Mesenchymal stem cell (in vitro differentiated cells and primary cell): Measurements from ENCODE around the gene ADAMTSL5.

Experiments
- DNase-seq: peaks from one replicate; pipeline ENCODE4 v3.0.0-alpha.2; 2013
- H2AFZ ChIP-seq: one replicate; pipeline ENCODE4 v1.6.1; 2013; ENCODE audit warnings: low read depth, mild to moderate bottlenecking, control low read depth, inconsistent platforms, low read length, moderate library complexity
- H2AK5ac ChIP-seq: 2 replicates; pipeline ENCODE4 v1.6.1; 2013; ENCODE audit warnings: low read length, moderate library complexity, mild to moderate bottlenecking, inconsistent platforms; ENCODE audit not compliant: severe bottlenecking
- H2BK120ac ChIP-seq: one replicate; pipeline ENCODE4 v1.6.1; 2013; ENCODE audit warnings: low read depth, mild to moderate bottlenecking, inconsistent platforms, low read length, moderate library complexity
- H2BK12ac ChIP-seq, 2 experiments: one replicate each; pipeline ENCODE4 v1.6.1; 2013; ENCODE audit warnings: inconsistent platforms in 2 of 2, low read length in 2 of 2, mild to moderate bottlenecking in 2 of 2, moderate library complexity in 2 of 2, control low read depth in 1 of 2
- H2BK15ac ChIP-seq: one replicate; pipeline ENCODE4 v1.6.1; 2013; ENCODE audit warnings: mild to moderate bottlenecking, low read depth, inconsistent platforms; ENCODE audit not compliant: poor library complexity, severe bottlenecking
- H2BK5ac ChIP-seq: 2 replicates; pipeline ENCODE4 v1.6.1; 2013; ENCODE audit warnings: low read depth, mild to moderate bottlenecking, low read length, control low read depth, inconsistent platforms; ENCODE audit not compliant: poor library complexity, severe bottlenecking
- H3K14ac ChIP-seq, 2 experiments: one replicate each; pipeline ENCODE4 v1.6.1; 2013; ENCODE audit warnings: inconsistent platforms in 2 of 2, low read length in 2 of 2, control low read depth in 1 of 2, mild to moderate bottlenecking in 1 of 2, moderate library complexity in 1 of 2
- H3K18ac ChIP-seq, 2 experiments: one replicate each; pipeline ENCODE4 v1.6.1; 2013; ENCODE audit warnings: inconsistent platforms in 2 of 2, low read length in 2 of 2, control low read depth in 1 of 2, low read depth in 1 of 2, mild to moderate bottlenecking in 1 of 2
- H3K23ac ChIP-seq, 2 experiments: one replicate each; pipeline ENCODE4 v1.6.1; 2013; ENCODE audit warnings: inconsistent platforms in 2 of 2, low read length in 2 of 2, mild to moderate bottlenecking in 2 of 2, moderate library complexity in 2 of 2, control low read depth in 1 of 2
- H3K27ac ChIP-seq: 2 replicates; pipeline ENCODE4 v1.5.1; 2013; ENCODE audit warnings: mild to moderate bottlenecking, moderate library complexity, low read length, control low read depth, inconsistent platforms; ENCODE audit not compliant: poor library complexity, severe bottlenecking
- H3K27me3 ChIP-seq, 2 experiments: 2 replicates each; pipeline versions ENCODE4 v1.6.1 to v1.7.0; 2013; ENCODE audit warnings: low read length in 2 of 2, mild to moderate bottlenecking in 2 of 2, moderate library complexity in 2 of 2, control low read depth in 1 of 2, inconsistent platforms in 1 of 2; ENCODE audit not compliant: control insufficient read depth in 1 of 2, insufficient read depth in 1 of 2
- H3K36me3 ChIP-seq, 2 experiments: 2 replicates each; pipeline versions ENCODE4 v1.6.1 to v1.7.0; 2013; ENCODE audit warnings: low read length in 2 of 2, control low read depth in 1 of 2, inconsistent platforms in 1 of 2, low read depth in 1 of 2, mild to moderate bottlenecking in 1 of 2; ENCODE audit not compliant: insufficient read depth in 2 of 2, control insufficient read depth in 1 of 2
- H3K4ac ChIP-seq, 2 experiments: one replicate each; pipeline ENCODE4 v1.6.1; 2013; ENCODE audit warnings: inconsistent platforms in 2 of 2, low read length in 2 of 2, mild to moderate bottlenecking in 2 of 2, moderate library complexity in 2 of 2, control low read depth in 1 of 2, low read depth in 1 of 2
- H3K4me1 ChIP-seq: 2 replicates; pipeline ENCODE4 v1.6.1; 2013; ENCODE audit warnings: low read depth, low read length, control low read depth; ENCODE audit not compliant: control insufficient read depth, insufficient read depth
- H3K4me2 ChIP-seq: 2 replicates; pipeline ENCODE4 v1.6.1; 2013; ENCODE audit warnings: low read length, mild to moderate bottlenecking, inconsistent platforms; ENCODE audit not compliant: poor library complexity, severe bottlenecking
- H3K4me3 ChIP-seq, 2 experiments: 2 replicates each; pipeline versions ENCODE4 v1.5.1 to v1.7.0; 2013; ENCODE audit warnings: low read length in 2 of 2, mild to moderate bottlenecking in 2 of 2, control low read depth in 1 of 2, low read depth in 1 of 2; ENCODE audit not compliant: insufficient read depth in 1 of 2
- H3K79me1 ChIP-seq: replicated peaks from 2 replicates; pipeline ENCODE4 v1.6.1; 2013; ENCODE audit warnings: mild to moderate bottlenecking, control low read depth, low read length, inconsistent platforms; ENCODE audit not compliant: poor library complexity, severe bottlenecking
- H3K9ac ChIP-seq: 2 replicates; pipeline ENCODE4 v1.7.0; 2013; ENCODE audit warnings: mild to moderate bottlenecking, low read length, moderate library complexity
- H3K9me3 ChIP-seq: 2 replicates; pipeline ENCODE4 v1.7.0; 2013; ENCODE audit warnings: mild to moderate bottlenecking, low read length; ENCODE audit not compliant: control insufficient read depth
- H4K8ac ChIP-seq: one replicate; pipeline ENCODE4 v1.6.1; 2013; ENCODE audit warnings: inconsistent platforms, mild to moderate bottlenecking, low read length, moderate library complexity
- H4K91ac ChIP-seq: one replicate; pipeline ENCODE4 v1.6.1; 2013; ENCODE audit warnings: mild to moderate bottlenecking, low read length, inconsistent platforms
- WGBS: methylation state at CpG from one replicate; pipeline ENCODE4 v1.1.7; 2013; ENCODE audit warnings: mixed read lengths; 5-methylcytosine and 5-hydroxymethylcytosine counted together

ADAMTSL5 gene

GRCh38 chr19:1470305-1471009 lies 42.4 kb downstream of the ADAMTSL5 start:
- Histone ChIP-seq H2BK15ac (no peak overlapping the region), H2BK120ac (no peak overlapping the region), H3K14ac (no peak overlapping the region), H4K91ac (no peak overlapping the region), H3K4me2 (peak overlapping the region; percentile 76), H2AFZ (no peak overlapping the region), H2BK5ac (no peak overlapping the region), H2BK12ac (no peak overlapping the region), H3K9me3 (no peaks in the 10 kb centered on the region), H3K9ac (no peak overlapping the region), H3K36me3 (peaks cover 7 to 39% of the 10 kb centered on the region in 2 experiments), H2AK5ac (no peak overlapping the region), H3K4ac (no peak overlapping the region), H3K27ac (no peak overlapping the region), H3K4me3 (peak overlapping the region; percentile 5 to 37), H3K18ac (no peak overlapping the region), H3K23ac (peak overlapping the region in 1 of 2 experiments; percentile 70), H3K4me1 (peaks cover 75% of the 10 kb centered on the region), H3K79me1 (peaks cover 32% of the 10 kb centered on the region), H3K27me3 (peaks cover 38 to 69% of the 10 kb centered on the region in 2 experiments), H4K8ac (peak overlapping the region; percentile 30)
- WGBS = 3% methylated on average over 59 of the region's 67 CpGs
- DNase-seq = no peak

- DNase-seq = no peak
- no peak overlapping the region for H3K27ac ChIP-seq
- H2BK120ac ChIP-seq = no peak overlapping the region
- peaks cover 34% of the 10 kb centered on the region for H3K79me1 ChIP-seq
- no peak overlapping the region for H2BK5ac ChIP-seq
- H3K9ac ChIP-seq = no peak overlapping the region
- H3K4me1 ChIP-seq = peaks cover 77% of the 10 kb centered on the region
- H4K8ac ChIP-seq = no peak overlapping the region
- H3K27me3 ChIP-seq = peaks cover 38 to 72% of the 10 kb centered on the region in 2 experiments
- peak overlapping the region in 1 of 2 experiments; percentile 70 for H3K23ac ChIP-seq
- H3K4ac ChIP-seq = no peak overlapping the region
- H2BK12ac ChIP-seq = no peak overlapping the region
- H2AFZ ChIP-seq = no peak overlapping the region
- H3K9me3 ChIP-seq = no peaks in the 10 kb centered on the region
- H3K4me2 ChIP-seq = peak overlapping the region; percentile 76
- no peak overlapping the region for H3K14ac ChIP-seq
- no peak overlapping the region for H2BK15ac ChIP-seq
- H3K4me3 ChIP-seq = peak overlapping the region in 1 of 2 experiments; percentile 16
- no peak overlapping the region for H2AK5ac ChIP-seq
- H4K91ac ChIP-seq = no peak overlapping the region
- WGBS = 37% methylated on average over 22 of the region's 22 CpGs
- no peak overlapping the region for H3K18ac ChIP-seq
- H3K36me3 ChIP-seq = peaks cover 6 to 40% of the 10 kb centered on the region in 2 experiments
These were observed 42.8 kb downstream of the ADAMTSL5 start for GRCh38 chr19:1470055-1470304.

GRCh38 chr19:1469255-1470054 lies 43.4 kb downstream of the ADAMTSL5 start:
- Histone ChIP-seq H3K36me3 (peaks cover under 1 to 34% of the 10 kb centered on the region in 2 experiments), H3K4ac (no peak overlapping the region), H2AFZ (no peak overlapping the region), H2BK12ac (no peak overlapping the region), H3K23ac (peak overlapping the region in 1 of 2 experiments; percentile 70), H3K9me3 (no peaks in the 10 kb centered on the region), H4K8ac (no peak overlapping the region), H3K14ac (no peak overlapping the region), H2BK5ac (no peak overlapping the region), H4K91ac (no peak overlapping the region), H2BK120ac (no peak overlapping the region), H3K9ac (no peak overlapping the region), H2BK15ac (no peak overlapping the region), H3K4me3 (peak overlapping the region in 1 of 2 experiments; percentile 24), H3K79me1 (peaks cover 29% of the 10 kb centered on the region), H3K27me3 (peaks cover 38 to 73% of the 10 kb centered on the region in 2 experiments), H3K4me1 (peaks cover 76% of the 10 kb centered on the region), H3K27ac (no peak overlapping the region), H2AK5ac (no peak overlapping the region), H3K4me2 (peak overlapping the region; percentile 56), H3K18ac (peak overlapping the region in 1 of 2 experiments; percentile 34)
- WGBS = 10% methylated on average over 68 of the region's 117 CpGs
- DNase-seq = no peak

DNA sequence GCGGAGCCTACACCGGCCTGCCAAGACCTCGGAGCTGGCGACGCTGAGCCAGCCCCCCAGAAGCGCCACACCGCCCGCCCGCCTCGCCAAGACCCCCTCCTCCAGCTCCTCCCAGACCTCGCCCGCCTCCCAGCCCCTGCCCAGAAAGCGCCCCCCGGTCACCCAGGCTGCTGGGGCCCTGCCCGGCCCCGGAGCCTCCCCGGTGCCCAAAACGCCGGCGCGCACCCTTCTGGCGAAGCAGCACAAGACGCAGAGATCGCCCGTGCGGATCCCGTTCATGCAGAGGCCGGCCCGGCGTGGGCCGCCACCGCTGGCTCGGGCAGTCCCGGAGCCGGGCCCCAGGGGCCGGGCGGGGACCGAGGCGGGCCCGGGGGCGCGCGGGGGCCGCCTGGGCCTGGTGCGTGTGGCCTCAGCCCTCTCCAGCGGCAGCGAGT lies 44.0 kb downstream of the ADAMTSL5 start:
- H4K91ac ChIP-seq = no peak overlapping the region
- H3K27me3 ChIP-seq = peaks cover 38 to 73% of the 10 kb centered on the region in 2 experiments
- no peak overlapping the region for H3K27ac ChIP-seq
- no peak overlapping the region for H3K4me3 ChIP-seq
- H3K18ac ChIP-seq = no peak overlapping the region
- no peak overlapping the region for H3K14ac ChIP-seq
- no peak overlapping the region for H4K8ac ChIP-seq
- H2BK5ac ChIP-seq = no peak overlapping the region
- H3K4me2 ChIP-seq = peak overlapping the region; percentile 56
- peaks cover 28% of the 10 kb centered on the region for H3K79me1 ChIP-seq
- H2BK15ac ChIP-seq = no peak overlapping the region
- no peak overlapping the region for H2AFZ ChIP-seq
- no peak overlapping the region for H2AK5ac ChIP-seq
- peaks cover 72% of the 10 kb centered on the region for H3K4me1 ChIP-seq
- no peak for DNase-seq
- H2BK12ac ChIP-seq = no peak overlapping the region
- no peaks in the 10 kb centered on the region for H3K9me3 ChIP-seq
- WGBS = 7% methylated on average over 29 of the region's 47 CpGs
- no peak overlapping the region for H2BK120ac ChIP-seq
- no peak overlapping the region for H3K23ac ChIP-seq
- H3K9ac ChIP-seq = no peak overlapping the region
- H3K36me3 ChIP-seq = peaks cover 0 to 29% of the 10 kb centered on the region in 2 experiments
- no peak overlapping the region for H3K4ac ChIP-seq
